D721Med (cell line): ENCODE measurements around the gene SPATA25.

Experiments used
- DNase-seq: peaks from one replicate; pipeline ENCODE4 v3.0.0; 2011; ENCODE audit warnings: low spot score; ENCODE audit not compliant: insufficient read length
- FAIRE-seq: peaks from 2 replicates; lab custom pipeline; 2011; peaks lifted over from hg19 to GRCh38; lab: Jason Lieb, UNC
- TF ChIP-seq, protein P1 (sequence below): IDR thresholded peaks from 2 replicates; pipeline ENCODE4 v1.5.1; 2012; ENCODE audit warnings: mild to moderate bottlenecking, control low read depth; ENCODE audit not compliant: insufficient read depth; ENCODE audit errors: missing control alignments

SPATA25 gene

DNA sequence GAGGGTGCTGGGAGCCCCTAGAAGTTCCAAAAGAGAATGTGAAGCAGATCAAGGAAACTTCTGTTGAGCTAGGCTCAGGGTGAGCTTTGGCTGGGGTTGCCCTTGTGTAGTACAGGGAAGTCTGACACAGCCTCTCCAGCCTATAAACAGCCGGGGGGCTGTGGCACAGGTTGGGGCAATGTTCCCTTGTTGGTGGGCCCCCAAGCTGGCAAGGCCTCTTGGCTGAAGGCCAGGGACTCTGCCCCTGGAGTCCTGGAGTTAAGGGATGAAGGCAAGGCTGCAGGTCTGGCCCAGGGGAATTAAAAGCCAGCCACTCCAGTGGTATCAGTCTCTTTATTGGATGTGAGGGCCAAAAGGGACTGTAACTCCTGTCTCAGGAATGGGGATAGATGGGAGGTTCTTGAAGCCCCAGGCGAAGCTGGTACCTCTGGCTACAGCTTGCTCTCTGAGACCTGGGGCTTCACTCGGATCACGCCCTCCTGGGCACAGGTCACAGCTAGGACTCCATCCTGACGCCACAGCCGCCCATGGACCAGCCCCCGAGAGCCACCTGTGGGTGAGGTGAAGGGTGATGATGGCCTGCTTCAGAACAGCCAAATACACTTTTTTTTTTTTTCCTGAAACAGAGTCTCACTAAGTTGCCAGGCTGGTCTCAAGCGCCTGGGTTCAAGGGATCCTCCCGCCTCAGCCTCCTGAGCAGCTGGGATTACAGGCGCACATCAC, 45.9 kb downstream of the SPATA25 start:
- DNase-seq (no peak), FAIRE-seq (no peak)
- TF ChIP-seq, protein P1, sequence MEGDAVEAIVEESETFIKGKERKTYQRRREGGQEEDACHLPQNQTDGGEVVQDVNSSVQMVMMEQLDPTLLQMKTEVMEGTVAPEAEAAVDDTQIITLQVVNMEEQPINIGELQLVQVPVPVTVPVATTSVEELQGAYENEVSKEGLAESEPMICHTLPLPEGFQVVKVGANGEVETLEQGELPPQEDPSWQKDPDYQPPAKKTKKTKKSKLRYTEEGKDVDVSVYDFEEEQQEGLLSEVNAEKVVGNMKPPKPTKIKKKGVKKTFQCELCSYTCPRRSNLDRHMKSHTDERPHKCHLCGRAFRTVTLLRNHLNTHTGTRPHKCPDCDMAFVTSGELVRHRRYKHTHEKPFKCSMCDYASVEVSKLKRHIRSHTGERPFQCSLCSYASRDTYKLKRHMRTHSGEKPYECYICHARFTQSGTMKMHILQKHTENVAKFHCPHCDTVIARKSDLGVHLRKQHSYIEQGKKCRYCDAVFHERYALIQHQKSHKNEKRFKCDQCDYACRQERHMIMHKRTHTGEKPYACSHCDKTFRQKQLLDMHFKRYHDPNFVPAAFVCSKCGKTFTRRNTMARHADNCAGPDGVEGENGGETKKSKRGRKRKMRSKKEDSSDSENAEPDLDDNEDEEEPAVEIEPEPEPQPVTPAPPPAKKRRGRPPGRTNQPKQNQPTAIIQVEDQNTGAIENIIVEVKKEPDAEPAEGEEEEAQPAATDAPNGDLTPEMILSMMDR: no peak

DNA sequence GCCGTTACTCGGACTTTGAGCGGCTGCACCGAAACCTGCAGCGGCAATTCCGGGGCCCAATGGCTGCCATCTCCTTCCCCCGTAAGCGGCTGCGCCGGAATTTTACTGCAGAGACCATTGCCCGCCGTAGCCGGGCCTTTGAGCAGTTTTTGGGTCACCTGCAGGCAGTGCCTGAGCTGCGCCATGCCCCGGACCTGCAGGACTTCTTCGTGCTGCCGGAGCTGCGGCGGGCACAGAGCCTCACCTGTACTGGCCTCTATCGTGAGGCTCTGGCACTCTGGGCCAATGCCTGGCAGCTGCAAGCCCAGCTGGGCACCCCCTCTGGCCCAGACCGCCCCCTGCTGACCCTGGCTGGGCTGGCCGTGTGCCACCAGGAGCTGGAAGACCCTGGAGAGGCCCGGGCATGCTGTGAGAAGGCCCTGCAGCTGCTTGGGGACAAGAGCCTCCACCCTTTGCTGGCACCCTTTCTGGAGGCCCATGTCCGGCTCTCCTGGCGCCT, 46.7 kb downstream of the SPATA25 start:
- TF ChIP-seq, protein P1: no peak
- FAIRE-seq: no peak
- no peak for DNase-seq

DNA sequence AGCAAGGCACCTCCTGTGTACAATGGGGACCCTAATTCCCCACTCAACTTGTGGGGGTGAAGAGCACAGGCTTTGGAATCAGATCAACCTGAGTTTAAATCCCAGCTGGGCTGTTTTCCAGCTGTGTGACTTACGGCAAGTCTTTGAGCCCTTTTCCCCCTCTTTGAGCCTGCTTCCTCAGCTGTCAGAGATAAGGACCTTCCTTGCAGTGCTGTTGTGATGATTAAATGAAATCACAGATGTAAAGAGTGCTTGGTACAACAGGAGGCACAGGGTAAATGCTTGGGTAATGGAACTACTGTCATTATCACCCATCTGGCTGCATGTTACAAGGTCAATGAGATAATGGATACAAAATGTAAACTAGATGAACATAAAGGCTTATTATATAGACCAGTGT, 50.6 kb downstream of the SPATA25 start:
- TF ChIP-seq, protein P1: no peak
- DNase-seq: no peak
- no peak for FAIRE-seq
